Cerebellar nuclear complex (tissue), 1 donor: ENCODE data around the gene CTDP1.
"Not testable (repeated sequence)": the region's sequence is repeated elsewhere in the genome, so short reads cannot be mapped to it uniquely, and the experiment has no call there.

Experiments used
- DNase-seq, 2 experiments: peaks; one replicate each; lab custom pipeline; 2025; lab: John Stamatoyannopoulos, UW

Gene CTDP1

DNA sequence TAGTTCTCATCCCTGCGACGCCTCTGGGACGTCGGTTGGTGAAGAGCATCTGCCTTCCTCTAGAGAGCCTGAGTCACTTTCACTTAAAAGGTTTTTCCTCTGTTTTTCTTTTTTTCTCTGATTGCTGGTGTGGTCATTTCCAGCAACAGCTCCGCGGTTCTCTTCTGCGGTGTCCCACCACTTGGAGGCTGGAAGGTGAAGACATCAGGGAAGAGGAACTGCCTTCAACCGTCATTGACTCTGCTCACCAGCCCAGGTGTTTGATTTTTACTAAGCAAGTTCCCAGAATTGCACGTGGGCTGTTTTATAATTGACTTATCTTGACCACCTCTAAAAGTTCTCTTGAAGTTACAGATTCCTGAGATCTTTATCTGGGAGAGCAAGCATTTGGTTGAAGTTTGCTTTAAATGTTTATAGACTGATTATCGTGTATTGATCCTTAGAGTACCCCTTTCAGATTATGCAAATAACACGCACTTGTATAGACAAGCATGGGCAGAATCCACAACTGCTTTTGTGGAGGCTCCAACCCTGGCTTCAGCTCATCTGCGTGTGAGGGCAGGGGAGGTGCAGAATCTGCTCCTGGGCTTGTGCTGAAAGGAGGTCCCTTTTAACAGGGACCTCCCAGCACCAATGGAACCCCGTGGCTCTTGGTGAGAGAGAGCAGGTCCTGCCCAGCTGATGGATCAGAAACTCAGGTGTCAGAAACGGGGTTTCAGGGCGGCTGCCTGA, 3.5 kb downstream of the CTDP1 start:
- DNase-seq: no peak

- DNase-seq: no peak
Measured at GRCh38 chr18:79683626-79684282, 4.2 kb downstream of the CTDP1 start.

DNA sequence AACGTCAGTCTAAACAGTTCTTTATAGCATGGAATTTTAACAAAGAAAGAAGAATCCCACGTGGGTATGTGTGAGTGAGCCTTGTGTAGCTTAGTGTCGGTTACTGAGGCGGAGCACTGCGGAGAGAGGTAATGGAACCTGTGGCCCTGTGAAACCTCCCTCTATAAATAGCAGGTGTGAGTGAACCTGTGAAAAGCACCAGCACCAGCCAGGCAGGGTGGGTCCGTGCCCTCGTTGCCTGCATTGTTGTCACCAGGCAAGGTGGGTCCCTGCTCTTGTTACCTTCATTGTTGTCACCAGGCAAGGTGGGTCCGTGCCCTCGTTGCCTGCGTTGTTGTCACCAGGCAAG, 4.7 kb downstream of the CTDP1 start:
- DNase-seq: no peak

DNA sequence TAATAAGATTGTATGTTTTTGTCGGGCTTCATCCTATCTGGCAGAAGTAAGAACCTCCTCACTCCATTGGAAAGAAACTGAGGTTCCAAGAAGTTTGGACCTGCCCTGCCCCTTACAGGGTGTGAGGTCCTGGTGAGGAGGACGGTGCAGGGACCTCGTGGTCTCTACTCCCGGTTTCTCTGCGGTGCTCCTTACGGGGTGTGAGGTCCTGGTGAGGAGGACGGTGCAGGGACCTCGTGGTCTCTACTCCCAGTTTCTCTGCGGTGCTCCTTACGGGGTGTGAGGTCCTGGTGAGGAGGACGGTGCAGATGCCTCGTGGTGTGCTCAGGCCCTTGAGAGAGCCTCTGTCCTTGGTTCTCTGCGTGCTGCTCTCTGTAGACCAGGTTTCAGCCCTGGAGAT, 5.2 kb downstream of the CTDP1 start:
- no peak for DNase-seq

DNA sequence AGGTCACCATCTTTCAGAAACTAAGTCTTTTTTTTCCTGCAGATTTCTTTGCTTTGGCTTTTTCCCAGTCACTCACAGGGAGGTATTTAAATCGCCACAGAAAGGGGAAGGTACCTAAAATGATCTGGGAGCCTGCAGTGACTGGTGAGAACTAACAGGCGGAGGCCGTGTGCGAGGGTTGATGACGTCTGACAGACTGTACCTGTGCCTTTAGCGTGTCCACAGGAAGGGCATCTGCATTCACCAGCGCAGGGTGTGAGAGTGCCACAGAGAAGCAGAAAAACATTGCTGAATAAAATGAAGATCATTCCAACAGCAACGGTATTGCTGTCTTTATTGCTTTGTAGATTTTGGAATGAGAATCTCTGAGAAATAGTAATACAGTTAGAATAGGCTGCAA, 5.7 kb downstream of the CTDP1 start:
- DNase-seq: no peak

GRCh38 chr18:79685971-79686370, 6.4 kb downstream of the CTDP1 start:
- DNase-seq: no peak

GRCh38 chr18:79687806-79688205, 8.2 kb downstream of the CTDP1 start:
- no peak for DNase-seq

DNA sequence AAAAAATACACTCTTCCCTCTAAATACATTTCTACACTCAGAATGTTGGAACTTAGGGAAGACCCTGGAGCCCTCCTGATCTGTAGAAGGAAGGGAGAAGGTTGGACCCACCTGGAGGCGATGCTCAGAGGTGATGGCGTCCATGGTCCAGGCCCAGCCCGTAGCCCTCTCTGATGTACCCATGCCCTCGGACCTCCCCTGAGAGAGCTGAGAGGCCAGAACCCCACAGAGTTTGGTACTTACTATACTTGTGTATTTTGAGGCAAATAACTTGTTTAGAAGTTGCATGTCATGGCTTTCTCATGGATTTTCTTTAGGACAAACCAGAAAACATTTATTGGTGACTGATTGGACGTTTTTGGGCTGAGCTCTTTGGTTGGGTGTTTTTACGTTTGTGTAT, 10.5 kb downstream of the CTDP1 start:
- DNase-seq: no peak

- no peak for DNase-seq
Measured at GRCh38 chr18:79690586-79691482, 11.2 kb downstream of the CTDP1 start.

DNA sequence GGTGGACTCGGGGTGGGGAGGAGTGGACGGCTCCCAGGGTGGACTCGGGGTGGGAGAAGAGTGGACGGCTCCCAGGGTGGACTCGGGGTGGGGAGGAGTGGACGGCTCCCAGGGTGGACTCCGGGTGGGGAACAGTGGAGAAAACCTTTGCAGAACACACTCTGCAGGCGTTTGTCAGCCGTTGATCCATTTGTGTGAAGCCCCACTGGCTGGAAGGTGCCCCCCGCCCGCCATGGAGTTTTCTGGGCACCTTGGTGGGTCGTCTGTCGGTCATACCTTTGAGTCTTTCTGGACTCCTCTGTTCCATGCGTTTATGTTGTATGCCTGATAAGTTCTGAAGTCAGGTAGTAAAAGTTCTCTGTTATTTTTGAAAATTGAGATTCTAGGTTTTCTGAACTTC, 12.5 kb downstream of the CTDP1 start:
- no peak for DNase-seq

GRCh38 chr18:79692886-79693285, 13.3 kb downstream of the CTDP1 start:
- DNase-seq: no peak

- DNase-seq: no peak
Measured at GRCh38 chr18:79693561-79694205, 14.1 kb downstream of the CTDP1 start.

- not testable (repeated sequence) for DNase-seq
Measured at GRCh38 chr18:79694206-79694894, 14.7 kb downstream of the CTDP1 start.

GRCh38 chr18:79694895-79695213, 15.3 kb downstream of the CTDP1 start:
- DNase-seq: no peak

DNA sequence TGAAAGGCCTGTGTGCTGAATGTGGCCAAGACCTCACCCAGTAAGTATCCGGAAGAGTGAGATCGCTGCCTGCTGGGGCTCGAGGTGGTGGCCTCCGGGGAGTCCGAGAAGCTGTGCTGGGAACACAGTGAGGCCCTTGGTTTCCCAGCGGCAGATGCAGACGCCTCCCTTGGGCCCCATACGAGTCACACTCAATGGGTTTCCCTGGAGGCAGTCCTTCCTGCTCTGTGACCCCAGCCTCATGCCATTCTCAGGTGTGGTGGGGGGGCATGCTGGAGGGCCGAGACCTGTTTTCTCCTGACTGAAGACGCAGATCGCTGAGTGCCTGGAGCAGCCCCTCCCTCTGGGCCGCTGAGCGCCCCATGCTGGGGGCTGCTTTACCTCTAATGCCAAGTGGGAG, 15.7 kb downstream of the CTDP1 start:
- DNase-seq: no peak

DNA sequence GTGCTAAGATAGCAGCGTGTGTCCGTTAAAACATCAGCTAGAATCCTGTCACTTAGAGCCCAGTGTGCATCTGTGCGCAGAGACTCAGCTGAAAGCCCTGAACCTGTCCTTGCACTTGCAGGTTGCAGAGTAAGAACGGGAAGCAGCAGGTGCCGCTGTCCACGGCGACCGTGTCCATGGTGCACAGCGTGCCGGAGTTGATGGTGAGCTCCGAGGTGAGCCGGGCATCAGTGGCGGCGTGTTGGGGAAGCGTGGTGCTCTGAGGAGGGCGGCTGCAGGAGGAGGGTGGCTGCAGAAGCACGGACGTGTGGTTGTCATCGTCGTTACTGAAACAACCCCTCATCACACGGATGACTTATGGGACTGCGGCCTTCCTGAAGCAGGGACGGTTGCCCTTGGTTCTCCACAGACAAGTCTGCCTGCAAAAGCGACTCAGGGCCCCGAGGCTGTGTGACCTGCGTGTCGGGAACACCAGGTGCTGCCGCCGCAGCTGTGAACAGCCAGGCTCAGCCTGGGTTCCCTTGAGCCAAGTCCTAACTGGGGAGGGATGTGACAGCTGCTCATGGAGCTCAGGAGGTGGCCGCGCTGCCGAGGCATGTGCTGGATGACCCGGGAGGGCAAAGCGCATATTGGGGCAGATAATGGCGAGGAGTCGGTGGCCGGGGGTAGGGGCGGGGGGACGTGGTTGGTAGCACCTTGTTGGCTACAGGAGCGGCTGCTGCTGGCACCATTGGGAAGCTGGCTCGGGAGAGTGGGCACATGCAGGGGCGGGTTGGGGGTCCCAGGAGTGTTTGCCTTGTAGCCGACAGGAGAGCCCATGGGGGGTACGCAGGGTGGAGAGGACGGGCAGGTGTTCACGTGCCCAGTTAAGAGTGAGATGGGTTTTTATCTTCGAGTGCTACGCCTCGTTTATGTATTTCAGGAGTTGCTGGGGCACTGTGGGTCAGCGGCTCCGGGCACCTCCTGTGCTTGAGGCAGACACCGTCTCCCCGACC, 16.6 kb downstream of the CTDP1 start:
- no peak for DNase-seq

GRCh38 chr18:79697178-79697577, 17.6 kb downstream of the CTDP1 start:
- no peak for DNase-seq

DNA sequence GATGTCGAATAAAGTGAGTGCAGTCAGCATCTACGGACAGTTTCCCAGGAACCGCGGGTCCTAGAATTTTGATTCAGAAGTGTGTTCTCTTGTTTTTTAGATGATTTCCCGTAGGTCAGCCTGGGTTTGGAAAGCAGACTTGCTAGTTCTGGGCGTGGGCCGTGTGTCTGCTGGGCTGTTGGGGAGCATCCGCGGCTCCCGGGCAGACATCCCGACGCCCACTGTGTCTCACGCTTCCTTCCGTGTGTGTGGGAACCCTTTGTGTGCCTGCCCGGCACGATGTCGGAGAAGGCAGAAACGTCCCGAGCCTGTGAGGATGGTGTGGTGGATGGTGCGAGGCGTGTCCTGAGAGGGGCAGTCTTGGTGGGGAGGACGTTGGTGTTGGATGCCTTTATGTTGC, 18.4 kb downstream of the CTDP1 start:
- no peak for DNase-seq

- no peak for DNase-seq
Measured at GRCh38 chr18:79698668-79699335, 19.2 kb downstream of the CTDP1 start.

GRCh38 chr18:79699653-79700052, 20.1 kb downstream of the CTDP1 start:
- no peak for DNase-seq
